HUDEP-2 (cell line): ENCODE results near the gene NIFK.
A peak's percentile ranks its signal among the peaks of the same experiment; 100 is the strongest.

Experiments used
- DNase-seq, 76 experiments: peaks; one replicate each; lab custom pipeline; 2025; ENCODE audit not compliant: unreplicated experiment in 76 of 76; lab: John Stamatoyannopoulos, UW

Gene NIFK

GRCh38 chr2:121736462-121737336 is at the start of gene NIFK:
Gene NIFK, minus strand, starts transcription at chr2:121736875. Its CDS starts 25 bp downstream, at chr2:121736850.
- DNase-seq, result peak; percentile 39 to 100 (median 98)

DNA sequence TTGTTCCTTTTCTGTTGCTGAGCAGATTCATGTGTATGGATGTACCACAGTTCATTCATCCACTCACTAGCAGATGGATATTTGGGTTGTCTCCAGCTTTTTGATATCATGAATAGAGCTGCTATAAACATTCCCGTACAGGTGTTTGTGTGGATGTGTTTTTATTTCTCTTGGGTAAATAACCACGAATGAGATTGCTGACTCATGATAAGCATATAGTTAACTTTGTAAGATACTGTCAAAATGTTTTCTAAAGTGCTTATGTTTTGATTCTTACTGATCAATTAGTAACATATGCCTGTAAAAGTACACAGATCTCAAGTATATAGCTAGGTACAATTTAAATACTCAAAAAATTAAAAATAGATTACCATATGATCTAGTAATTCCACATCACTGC is 46.5 kb upstream of the NIFK start:
- DNase-seq, result no peak

DNA sequence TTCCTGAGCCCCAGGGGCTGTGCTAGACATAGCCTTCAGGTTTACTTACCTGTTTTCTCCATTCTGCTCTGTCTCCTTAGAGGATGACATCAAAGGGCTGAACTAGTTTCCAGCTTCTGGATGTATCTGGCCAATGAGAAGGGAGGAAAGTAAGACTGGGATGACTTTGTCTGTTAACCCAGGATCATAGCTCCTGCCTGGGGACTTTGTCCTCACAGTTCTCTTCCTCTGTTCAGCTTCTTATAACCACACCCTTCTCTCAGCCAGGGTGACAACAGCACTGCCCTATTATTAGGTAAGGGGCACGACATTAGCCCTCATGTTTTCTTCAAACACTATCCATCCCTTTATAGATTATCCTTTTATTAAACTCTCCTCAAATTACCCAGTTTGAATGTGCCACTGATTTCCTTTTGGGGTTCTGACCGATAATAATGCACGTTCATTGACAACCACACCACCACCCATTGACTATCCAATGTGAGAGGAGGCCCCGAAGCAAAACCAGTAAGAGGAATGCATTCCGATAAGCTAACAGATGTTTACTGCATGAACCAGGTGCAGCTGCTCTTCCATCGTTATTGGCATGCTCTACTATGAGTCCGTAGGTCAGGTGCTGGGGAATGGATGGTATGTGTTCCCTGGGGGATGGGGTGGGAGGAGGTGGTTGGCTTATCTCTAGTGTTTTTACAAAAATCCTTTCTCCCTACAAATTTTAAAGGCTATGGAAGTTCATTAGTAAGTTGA is 42.2 kb upstream of the NIFK start:
- DNase-seq, result no peak

DNA sequence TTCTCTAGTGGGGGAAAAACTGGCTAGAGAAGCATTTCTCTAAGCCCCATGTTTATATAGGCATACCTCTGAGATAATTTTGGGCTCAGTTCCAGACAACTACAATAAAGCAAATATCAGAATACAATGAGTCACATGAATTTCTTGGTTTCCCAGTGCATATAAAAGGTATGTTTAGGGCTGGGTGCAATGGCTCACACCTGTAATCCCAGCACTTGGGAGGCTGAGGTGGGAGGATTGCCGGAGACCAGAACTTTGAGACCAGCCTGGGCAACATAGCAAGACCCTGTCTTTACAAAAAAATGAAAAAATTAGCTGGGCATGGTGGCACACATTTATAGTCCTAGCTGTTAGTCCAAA is 41.0 kb upstream of the NIFK start:
- no peak for DNase-seq

DNA sequence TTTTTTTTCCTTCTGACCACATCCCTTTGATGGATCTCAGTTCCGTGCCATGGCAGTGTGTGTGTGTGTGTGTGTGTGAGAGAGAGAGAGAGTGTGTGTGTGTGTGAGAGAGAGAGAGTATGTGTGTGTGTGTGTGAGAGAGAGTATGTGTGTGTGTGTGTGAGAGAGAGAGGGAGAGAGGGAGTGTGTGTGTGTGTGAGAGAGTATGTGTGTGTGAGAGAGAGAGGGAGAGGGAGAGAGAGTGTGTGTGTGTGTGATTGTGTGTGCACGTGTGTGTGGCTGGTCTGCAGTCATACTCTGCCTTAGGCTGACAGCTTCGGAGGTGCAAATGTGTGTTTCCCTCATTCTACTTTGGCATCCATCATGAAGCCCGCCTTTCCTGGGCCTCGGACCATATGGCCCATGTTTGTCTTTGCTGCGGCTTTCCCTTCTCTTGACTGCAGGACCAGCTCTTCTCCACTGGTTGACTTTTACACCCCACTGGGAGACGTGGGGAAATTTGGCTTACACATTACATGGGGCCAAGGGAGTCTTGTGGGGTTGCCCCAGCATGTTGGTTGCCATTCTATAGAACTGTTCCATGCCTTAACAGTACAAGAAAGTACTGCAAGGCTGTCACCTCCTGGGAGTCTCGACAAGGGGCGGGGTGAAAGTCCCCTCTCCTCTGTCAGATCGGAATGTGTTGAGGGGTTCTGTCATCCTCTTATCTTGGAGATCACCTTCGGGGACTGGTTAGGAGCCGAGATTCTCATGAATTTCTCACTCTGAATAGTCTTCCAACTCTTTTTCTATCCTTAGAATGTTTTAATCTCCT is 40.4 kb upstream of the NIFK start:
- DNase-seq, result no peak

- DNase-seq, result no peak
Measured at GRCh38 chr2:121776361-121776760, 39.7 kb upstream of the NIFK start.

GRCh38 chr2:121774235-121774634 is 37.6 kb upstream of the NIFK start:
- no peak for DNase-seq

- DNase-seq, result no peak
Measured at GRCh38 chr2:121771976-121772742, 35.5 kb upstream of the NIFK start.

DNA sequence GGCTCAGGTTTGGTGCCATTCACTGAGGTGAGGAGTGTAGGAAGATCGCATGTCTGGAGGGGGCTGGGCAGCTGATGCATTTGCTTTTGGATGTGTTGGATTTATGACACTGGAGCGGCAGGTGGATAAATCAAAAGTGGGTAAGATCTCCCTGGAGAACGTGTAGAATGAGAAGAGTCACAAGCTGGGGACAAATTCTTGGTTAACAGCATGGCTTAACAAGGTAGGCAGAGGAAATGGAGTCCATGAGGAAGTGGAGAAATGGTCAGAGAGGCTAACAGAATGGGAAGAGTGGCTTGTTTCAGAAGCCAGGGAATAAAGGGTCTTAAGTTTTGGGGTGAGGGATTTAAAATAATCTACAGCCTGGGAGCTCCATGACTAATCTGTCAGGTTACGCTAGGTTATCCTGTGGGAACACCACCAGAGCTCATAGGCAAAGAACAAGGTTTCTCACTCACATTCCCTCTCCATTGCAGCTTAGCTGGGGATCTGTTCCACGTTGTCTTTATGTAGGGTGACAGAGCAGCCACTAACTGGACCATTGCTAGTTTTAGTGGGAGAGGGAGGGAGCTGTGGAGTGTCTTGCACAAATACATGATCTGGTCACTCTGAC is 31.6 kb upstream of the NIFK start:
- DNase-seq, result no peak

DNA sequence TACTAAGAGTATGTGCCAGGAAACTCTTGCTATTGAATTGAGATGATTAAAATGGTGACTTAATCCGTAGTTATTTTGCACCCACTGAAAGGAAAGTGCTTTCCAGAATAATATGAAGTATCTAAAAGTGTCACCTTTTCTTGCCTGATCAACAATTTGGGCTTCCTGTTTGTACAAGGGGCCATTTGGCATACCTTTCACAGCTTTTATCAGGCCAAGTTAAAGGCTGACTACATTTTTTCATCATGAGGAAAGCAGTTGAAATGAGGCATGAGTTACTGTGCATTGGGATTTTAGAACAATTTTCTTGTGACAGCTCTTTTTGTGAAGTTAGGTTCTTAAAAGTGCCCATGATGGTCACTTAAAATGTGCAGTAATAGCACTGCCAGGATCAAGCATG is 29.9 kb upstream of the NIFK start:
- DNase-seq, result no peak

- no peak for DNase-seq
Measured at GRCh38 chr2:121764681-121765228, 28.1 kb upstream of the NIFK start.

GRCh38 chr2:121755237-121756111 is 18.8 kb upstream of the NIFK start, which contains the start of gene TSN:
Gene TSN, plus strand, starts transcription at chr2:121755651. Its CDS starts 129 bp downstream, at chr2:121755780.
- peak; percentile 28 to 98 (median 94) for DNase-seq

GRCh38 chr2:121754851-121755236 is 18.2 kb upstream of the NIFK start:
- DNase-seq, result peak in 2 of 76 experiments; percentile 6 to 36

- peak in 32 of 76 experiments; percentile 2 to 53 (median 15) for DNase-seq
Measured at GRCh38 chr2:121748202-121748601, 11.5 kb upstream of the NIFK start.

DNA sequence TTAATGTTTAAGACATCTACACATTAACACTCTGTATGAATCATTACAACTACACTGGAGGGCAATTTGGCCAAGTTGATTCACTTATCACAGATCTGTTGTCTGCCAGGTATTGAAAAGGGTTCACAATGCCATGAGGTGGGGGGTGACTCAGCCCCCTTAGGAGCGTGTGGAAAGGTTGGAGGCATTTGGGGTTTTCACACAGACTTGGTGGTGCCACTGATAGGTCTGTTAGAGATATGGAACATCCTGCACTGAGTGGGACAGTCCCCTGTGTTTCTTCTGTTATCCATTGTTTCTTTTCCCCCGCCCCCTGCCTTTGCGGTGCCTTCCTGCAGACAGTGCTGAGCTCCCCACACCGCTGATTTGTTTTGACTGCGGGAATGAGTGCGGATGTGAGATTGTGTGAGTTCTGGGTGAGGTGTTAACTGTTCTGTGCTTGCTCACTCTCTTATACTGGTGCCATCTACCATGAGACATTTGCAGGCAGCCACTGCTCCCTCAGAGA is 9.4 kb upstream of the NIFK start:
- DNase-seq, result no peak

- DNase-seq, result no peak
Measured at GRCh38 chr2:121741450-121741849, 4.8 kb upstream of the NIFK start.

DNA sequence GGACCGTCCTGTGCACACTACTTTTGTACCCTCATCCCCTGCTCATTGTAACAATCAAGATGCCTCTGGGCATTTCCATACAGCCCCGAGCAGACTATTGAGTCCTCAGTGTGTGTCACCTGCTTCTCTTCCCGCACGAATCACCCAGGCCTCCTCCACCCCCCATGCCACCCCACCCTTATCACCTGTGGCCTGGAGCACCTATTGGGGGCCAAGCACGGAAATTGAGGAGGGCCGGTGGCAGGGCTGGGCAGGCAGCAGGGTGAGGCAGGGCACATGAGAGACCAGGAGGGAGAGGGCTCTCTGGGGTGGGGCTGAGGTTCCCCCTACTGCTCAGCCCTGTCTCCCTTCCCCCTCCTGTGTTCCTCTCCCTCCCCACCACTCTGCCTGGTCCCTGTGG is 4.3 kb upstream of the NIFK start:
- no peak for DNase-seq

GRCh38 chr2:121736140-121736461 is 574 bp downstream of the NIFK start:
- DNase-seq, result no peak
